GM23338 (cell line): Measurements from ENCODE around the gene SHISAL1. TPM values are rescaled to one million over a fixed set of nuclear protein-coding genes. Genes with fewer than 3 reads are reported as not detected.

Source experiments
- ATAC-seq: fragments of 200-7000 bp; cut with Tn5 transposase; 3 replicates; pipeline ENCODE4 v1.9.1; 2020
- DNase-seq: peaks from one replicate; pipeline ENCODE4 v3.0.0-alpha.2; 2015; ENCODE audit warnings: low spot score
- H2AFZ ChIP-seq: fragments of 200-600 bp; sonication (generic); 2 replicates; pipeline ENCODE4 v1.8.0; 2016; ENCODE audit warnings: antibody characterized with exemption, mild to moderate bottlenecking, moderate library complexity
- H3F3A ChIP-seq: fragments of 200-600 bp; sonication (generic); replicated peaks from 2 replicates; pipeline ENCODE4 v1.8.0; 2017; ENCODE audit warnings: antibody characterized with exemption, mixed run types, low read depth
- H3K27ac ChIP-seq: fragments of 200-600 bp; sonication (generic); 2 replicates; pipeline ENCODE4 v1.6.1; 2016; ENCODE audit warnings: low read depth
- H3K27me3 ChIP-seq: fragments of 200-600 bp; sonication (generic); 2 replicates; pipeline ENCODE4 v1.8.0; 2016; ENCODE audit warnings: mild to moderate bottlenecking, mixed run types, moderate library complexity; ENCODE audit not compliant: insufficient read depth
- H3K36me3 ChIP-seq: fragments of 200-600 bp; sonication (generic); 2 replicates; pipeline ENCODE4 v1.8.0; 2016; ENCODE audit warnings: mild to moderate bottlenecking; ENCODE audit not compliant: insufficient read depth
- H3K4me1 ChIP-seq: fragments of 200-600 bp; sonication (generic); 2 replicates; pipeline ENCODE4 v1.8.0; 2016; ENCODE audit warnings: mild to moderate bottlenecking, moderate library complexity; ENCODE audit not compliant: insufficient read depth
- H3K4me2 ChIP-seq: fragments of 200-600 bp; sonication (generic); 2 replicates; pipeline ENCODE4 v1.7.1; 2017; ENCODE audit warnings: mixed run types
- H3K4me3 ChIP-seq: fragments of 200-600 bp; sonication (generic); 2 replicates; pipeline ENCODE4 v1.6.1; 2016; ENCODE audit warnings: mixed run types
- H3K79me2 ChIP-seq: fragments of 200-600 bp; sonication (generic); replicated peaks from 2 replicates; pipeline ENCODE4 v1.8.0; 2017; ENCODE audit warnings: mild to moderate bottlenecking; ENCODE audit not compliant: insufficient read depth
- H3K9me2 ChIP-seq: fragments of 200-600 bp; sonication (generic); 2 replicates; pipeline ENCODE4 v1.8.0; 2017; ENCODE audit not compliant: insufficient read depth
- H4K20me1 ChIP-seq: fragments of 200-600 bp; sonication (generic); replicated peaks from 2 replicates; pipeline ENCODE4 v1.8.0; 2017; ENCODE audit warnings: mild to moderate bottlenecking; ENCODE audit not compliant: insufficient read depth
- H3K27ac Mint-ChIP-seq: 2 replicates; pipeline ENCODE4 v1.8.0; 2020; ENCODE audit warnings: inconsistent platforms, mild to moderate bottlenecking, moderate library complexity, mixed read lengths
- H3K27me3 Mint-ChIP-seq: 3 replicates; pipeline ENCODE4 v1.8.0; 2022; ENCODE audit warnings: low read depth, mild to moderate bottlenecking, moderate library complexity, mixed read lengths, inconsistent platforms; ENCODE audit not compliant: insufficient read depth, poor library complexity
- H3K36me3 Mint-ChIP-seq: 3 replicates; pipeline ENCODE4 v1.8.0; 2021; ENCODE audit warnings: low read depth, mild to moderate bottlenecking, inconsistent platforms, moderate library complexity, mixed read lengths
- H3K4me1 Mint-ChIP-seq: 3 replicates; pipeline ENCODE4 v1.8.0; 2020; ENCODE audit warnings: mild to moderate bottlenecking, inconsistent platforms, mixed read lengths
- H3K4me3 Mint-ChIP-seq: 3 replicates; pipeline ENCODE4 v1.8.0; 2021; ENCODE audit warnings: moderate library complexity, mild to moderate bottlenecking, inconsistent platforms, mixed read lengths
- H3K9me3 Mint-ChIP-seq: 3 replicates; pipeline ENCODE4 v1.8.0; 2020; ENCODE audit warnings: moderate library complexity, mild to moderate bottlenecking, inconsistent platforms, mixed read lengths
- POLR2AphosphoS5 ChIP-seq: IDR thresholded peaks from 2 replicates; pipeline ENCODE4 v1.6.1; 2016; ENCODE audit warnings: antibody characterized with exemption, low read depth
- ZNF462 ChIP-seq: fragments of 250-450 bp; sonication (Bioruptor Pico); IDR thresholded peaks from 2 replicates; pipeline ENCODE4 v1.5.0; 2020; ENCODE audit warnings: mild to moderate bottlenecking, moderate library complexity
- polyA plus RNA-seq: library from polyadenylated mRNA; unstranded; fragments of >200 nt; fragmentation: Nextera tagmentation; extraction: Ambion mirVana; gene quantifications from 2 replicates; pipeline ENCODE4 v1.2.1, GENCODE V29; 2016
- total RNA-seq: library from RNA; depleted of rRNA; stranded (reverse); fragments of >200 nt; shearing (Covaris generic); gene quantifications from 2 replicates; pipeline ENCODE4 v1.2.3, GENCODE V29; 2014
- TF ChIP-seq, protein P1 (sequence below), 2 experiments: fragments of 200-600 bp in 1 of 2; sonication (generic) in 1 of 2; conservative IDR thresholded peaks; 2 replicates each; pipeline versions ENCODE4 v1.5.1 to v1.6.1; 2016 to 2017; ENCODE audit warnings: antibody characterized with exemption in 2 of 2, low read depth in 2 of 2, mild to moderate bottlenecking in 2 of 2, moderate library complexity in 1 of 2

SHISAL1 gene
- total and polyA plus RNA-seq, 2 experiments from 2014 or later: 0.71 to 3.4 TPM

DNA sequence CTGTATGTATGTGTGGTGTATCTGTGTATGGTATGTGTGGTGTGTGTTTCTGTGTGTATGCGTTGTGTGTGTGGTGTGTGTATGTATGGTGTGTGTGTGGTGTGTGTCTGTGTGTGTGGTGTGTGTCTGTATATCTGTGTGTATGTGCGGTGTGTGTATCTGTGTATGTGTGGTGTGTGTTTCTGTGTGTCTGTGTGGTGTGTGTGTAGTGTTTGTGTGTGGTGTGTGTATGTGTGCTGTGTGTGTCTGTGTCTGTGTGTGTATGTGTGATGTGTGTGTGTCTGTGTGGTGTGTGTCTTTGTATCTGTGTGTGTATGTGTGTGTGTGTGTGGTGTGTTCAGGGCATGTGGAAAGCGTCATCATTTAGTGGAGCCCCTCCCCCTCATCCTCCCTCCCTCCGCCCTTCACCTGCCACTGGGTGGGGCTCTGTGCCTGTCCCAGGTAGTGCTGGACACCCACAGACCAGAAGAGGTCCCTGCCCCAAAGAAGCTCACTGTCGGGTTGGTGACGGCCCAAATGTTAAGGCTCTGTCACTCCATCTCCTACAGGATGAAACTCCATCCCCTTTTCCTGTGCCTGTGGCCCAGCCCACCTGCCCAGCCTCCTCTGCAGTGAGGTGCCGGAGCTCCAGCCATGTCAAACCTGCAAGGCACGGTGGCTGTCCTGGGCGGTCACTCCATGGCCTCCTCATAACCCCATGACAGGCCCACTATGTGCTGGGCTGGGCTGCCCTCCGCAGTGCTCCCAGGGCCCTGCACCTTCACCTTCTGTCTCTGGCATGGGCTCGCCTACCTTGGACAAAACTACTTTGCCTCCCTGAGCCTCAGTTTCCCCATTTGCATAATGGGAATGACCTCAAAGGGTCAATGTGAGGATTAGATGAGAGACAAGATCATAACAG is 23.4 kb upstream of the SHISAL1 start:
- H3K27me3 Mint-ChIP-seq: peaks cover 10% of the 10 kb centered on the region
- peak; percentile 39 for DNase-seq
- H3K4me3 Mint-ChIP-seq: no peak overlapping the region
- 0 out of 2 replicates have a peak, but pooled peaks cover 6% of the 10 kb centered on the region for H3F3A ChIP-seq
- H3K9me2 ChIP-seq: no peaks in the 10 kb centered on the region
- H3K36me3 ChIP-seq: no peaks in the 10 kb centered on the region
- no peaks in the 10 kb centered on the region; the same call in 2 of the 3 replicates for H3K36me3 Mint-ChIP-seq
- H3K4me2 ChIP-seq: no peak overlapping the region
- no peaks in the 10 kb centered on the region for H4K20me1 ChIP-seq
- H3K27ac Mint-ChIP-seq: no peak overlapping the region
- peak; percentile 30 for ATAC-seq
- no peak overlapping the region for H2AFZ ChIP-seq
- TF ChIP-seq POLR2AphosphoS5 (no peak), ZNF462 (CRISPR knock-in tag) (no peak)
- TF ChIP-seq, protein P1, sequence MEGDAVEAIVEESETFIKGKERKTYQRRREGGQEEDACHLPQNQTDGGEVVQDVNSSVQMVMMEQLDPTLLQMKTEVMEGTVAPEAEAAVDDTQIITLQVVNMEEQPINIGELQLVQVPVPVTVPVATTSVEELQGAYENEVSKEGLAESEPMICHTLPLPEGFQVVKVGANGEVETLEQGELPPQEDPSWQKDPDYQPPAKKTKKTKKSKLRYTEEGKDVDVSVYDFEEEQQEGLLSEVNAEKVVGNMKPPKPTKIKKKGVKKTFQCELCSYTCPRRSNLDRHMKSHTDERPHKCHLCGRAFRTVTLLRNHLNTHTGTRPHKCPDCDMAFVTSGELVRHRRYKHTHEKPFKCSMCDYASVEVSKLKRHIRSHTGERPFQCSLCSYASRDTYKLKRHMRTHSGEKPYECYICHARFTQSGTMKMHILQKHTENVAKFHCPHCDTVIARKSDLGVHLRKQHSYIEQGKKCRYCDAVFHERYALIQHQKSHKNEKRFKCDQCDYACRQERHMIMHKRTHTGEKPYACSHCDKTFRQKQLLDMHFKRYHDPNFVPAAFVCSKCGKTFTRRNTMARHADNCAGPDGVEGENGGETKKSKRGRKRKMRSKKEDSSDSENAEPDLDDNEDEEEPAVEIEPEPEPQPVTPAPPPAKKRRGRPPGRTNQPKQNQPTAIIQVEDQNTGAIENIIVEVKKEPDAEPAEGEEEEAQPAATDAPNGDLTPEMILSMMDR (conservative IDR thresholded peaks at IDR 0.05; ENCODE audit: low read depth in 2 of 2): peak in 1 of 2 experiments; percentile 58; a peak in 2 of 4 replicates
- peaks cover 3% of the 10 kb centered on the region; the same call in 1 of the 2 replicates for H3K4me1 ChIP-seq
- H3K4me1 Mint-ChIP-seq: peaks cover 15% of the 10 kb centered on the region
- peaks cover 13% of the 10 kb centered on the region for H3K27me3 ChIP-seq
- H3K27ac ChIP-seq: no peak overlapping the region
- H3K79me2 ChIP-seq: no peaks in the 10 kb centered on the region
- no peak overlapping the region for H3K4me3 ChIP-seq
- no peaks in the 10 kb centered on the region; the same call in 2 of the 3 replicates for H3K9me3 Mint-ChIP-seq
